HG03025 (cell line): ENCODE data around the gene KRTAP10-9.
"Not testable (repeated sequence)": the region's sequence is repeated elsewhere in the genome, so short reads cannot be mapped to it uniquely, and the experiment has no call there.

Experiments
- ATAC-seq: cut with Tn5 transposase; IDR thresholded peaks from one replicate; pipeline ENCODE4 v1.9.1; 2021; ENCODE audit warnings: mild to moderate bottlenecking, moderate library complexity; ENCODE audit not compliant: unreplicated experiment, low FRiP score

KRTAP10-9 gene, protein sequence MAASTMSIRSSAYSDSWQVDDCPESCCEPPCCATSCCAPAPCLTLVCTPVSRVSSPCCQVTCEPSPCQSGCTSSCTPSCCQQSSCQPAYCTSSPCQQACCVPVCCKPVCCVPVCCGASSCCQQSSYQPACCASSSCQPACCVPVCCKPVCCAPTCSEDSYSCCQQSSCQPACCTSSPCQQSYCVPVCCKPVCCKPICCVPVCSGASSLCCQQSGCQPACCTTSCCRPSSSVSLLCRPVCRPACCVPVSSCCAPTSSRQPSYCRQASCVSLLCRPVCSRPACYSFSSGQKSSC

GRCh38 chr21:44626673-44627143, at the start of gene KRTAP10-9:
KRTAP10-9 (plus strand) TSS chr21:44627093; CDS start chr21:44627172, 79 bp downstream.
- ATAC-seq = no peak

- no peak for ATAC-seq
Observed at GRCh38 chr21:44578371-44579055, 48.4 kb upstream of the KRTAP10-9 start.

DNA sequence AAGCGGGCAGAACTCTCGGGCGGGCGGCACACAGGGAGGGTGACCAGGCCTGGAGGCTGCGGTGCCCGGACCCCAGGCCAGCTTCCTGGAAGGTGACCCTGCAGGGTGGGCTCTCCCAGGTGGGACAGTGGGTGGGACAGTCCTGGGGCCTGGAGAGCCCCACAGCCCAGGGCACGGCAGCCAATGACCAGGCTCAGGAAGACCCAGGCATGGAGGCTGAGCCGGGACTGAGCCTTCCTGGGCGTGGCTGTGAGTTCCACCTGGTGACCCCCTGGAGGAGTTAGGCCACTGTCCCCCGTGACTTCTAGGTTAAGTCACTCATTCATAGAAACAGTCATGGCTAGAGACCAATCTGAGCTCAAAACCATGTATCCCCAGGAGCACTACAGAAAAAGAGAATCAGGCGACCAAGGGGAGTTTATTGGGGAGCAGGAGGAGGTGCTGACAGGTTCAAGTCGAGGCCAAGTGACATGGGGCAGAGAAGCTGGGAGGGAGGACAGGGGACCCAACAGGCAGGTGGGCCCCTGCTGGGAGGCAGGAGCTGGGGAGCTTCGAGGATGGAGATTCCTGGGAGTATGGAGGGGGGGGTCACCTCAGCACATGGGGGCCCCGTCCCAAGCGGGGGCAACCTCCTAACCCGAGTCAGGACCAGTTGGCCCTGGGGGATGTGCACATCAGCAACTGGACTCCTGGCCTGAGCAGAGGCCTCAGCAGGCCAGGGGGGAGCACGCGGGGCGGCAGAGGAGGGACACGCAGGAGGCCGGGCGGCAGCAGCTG, 47.6 kb upstream of the KRTAP10-9 start:
- ATAC-seq = no peak

DNA sequence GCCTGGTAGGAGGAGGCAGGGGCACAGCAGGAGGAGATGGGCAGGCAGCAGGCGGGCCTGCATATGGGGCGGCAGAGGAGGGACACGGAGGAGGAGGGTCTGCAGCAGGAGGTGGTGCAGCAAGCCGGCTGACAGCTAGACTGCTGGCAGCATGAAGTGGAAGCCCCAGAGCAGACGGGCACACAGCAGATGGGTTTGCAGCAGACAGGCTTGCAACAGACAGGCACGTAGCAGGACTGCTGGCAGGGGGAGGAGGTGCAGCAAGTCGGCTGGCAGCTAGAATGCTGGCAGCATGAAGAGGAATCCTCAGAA, 47.1 kb upstream of the KRTAP10-9 start:
- no peak for ATAC-seq

DNA sequence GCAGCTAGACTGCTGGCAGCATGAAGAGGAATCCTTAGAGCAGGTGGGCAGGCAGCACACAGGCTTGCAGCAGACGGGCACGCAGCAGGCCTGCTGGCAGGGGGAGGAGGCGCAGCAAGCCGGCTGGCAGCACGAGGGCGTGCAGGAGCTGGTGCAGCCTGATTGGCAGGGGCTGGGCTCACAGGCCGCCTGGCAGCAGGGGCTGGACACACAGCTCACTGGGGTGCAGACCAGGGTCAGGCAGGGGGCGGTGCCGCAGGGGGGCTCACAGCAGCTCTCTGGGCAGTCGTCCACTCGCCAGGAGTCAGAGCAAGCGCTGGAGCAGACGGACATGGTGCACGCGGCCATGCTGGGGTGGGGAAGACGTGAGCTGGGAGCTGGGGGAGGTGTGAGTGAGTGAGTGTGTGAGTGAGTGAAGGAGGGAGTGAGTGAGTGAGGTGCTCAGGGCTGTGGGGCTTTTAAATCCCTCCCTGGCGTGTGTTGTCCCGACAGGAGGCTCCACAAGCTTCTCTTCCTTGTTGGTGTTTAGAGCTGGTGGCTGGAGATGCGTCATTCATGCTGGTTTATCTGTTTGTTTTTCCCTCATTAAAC, 46.6 kb upstream of the KRTAP10-9 start, which contains the start of gene KRTAP10-5:
Gene KRTAP10-5, minus strand, starts transcription at position 374 of the 591 bp plus-strand sequence. Its CDS starts 26 bp downstream, at position 348.
- ATAC-seq = not testable (repeated sequence)

- ATAC-seq = no peak
Observed at GRCh38 chr21:44581158-44581557, 45.7 kb upstream of the KRTAP10-9 start.

DNA sequence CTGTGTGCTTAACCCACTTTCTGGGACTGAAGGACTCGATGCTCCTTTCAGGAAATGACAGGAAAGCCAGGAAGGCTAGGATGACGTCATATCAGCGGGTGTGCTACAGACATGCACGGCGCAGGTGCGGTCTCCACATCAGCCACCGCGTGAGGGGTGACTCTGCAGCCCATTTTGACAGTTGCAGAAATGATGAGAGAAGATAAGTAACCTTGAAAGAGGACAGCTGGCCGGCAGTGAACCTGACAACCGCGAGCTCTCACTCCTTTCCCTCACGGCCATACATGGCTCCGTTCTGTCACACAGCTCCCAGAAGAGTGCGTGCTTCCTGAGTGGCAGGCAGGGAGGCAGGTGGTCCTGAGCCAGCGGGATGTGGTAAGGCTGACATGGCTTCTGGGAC, 44.8 kb upstream of the KRTAP10-9 start:
- no peak for ATAC-seq

DNA sequence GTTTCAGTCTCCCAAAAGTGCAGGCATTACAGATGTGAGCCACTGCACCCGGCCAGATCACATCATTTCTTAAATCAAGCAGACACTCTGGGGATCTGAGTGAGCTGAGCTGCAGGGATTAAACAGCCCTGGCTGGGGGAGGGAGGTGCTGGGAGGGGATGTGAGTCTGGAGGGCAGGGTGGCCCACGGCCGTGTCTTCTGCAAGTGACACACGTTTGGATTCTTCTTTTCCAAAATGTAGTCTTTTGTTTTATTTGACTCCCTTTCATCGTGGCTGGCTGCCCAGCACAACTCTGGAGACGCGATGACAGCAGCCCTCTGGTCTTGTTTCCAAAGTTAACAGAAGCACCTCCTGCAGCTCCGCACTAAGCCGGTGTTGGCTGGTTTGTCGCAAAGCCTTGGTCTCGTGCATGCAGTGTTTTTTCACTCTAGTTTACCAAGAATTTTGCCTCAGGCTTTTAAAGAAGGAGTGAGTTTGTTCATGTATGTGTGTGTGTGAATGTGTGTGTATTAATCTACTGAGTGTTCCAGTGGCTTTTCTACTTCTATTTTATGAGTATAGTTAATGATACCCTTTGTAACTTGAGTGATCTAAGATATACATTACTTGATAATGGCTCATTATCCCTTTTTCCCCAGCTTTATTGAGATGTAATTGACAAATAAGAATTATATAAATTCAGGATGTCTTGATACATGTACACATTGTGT, 43.6 kb upstream of the KRTAP10-9 start:
- ATAC-seq = no peak

GRCh38 chr21:44583800-44584147, 43.1 kb upstream of the KRTAP10-9 start:
- no peak for ATAC-seq

- ATAC-seq = no peak
Observed at GRCh38 chr21:44585892-44586291, 41.0 kb upstream of the KRTAP10-9 start.

DNA sequence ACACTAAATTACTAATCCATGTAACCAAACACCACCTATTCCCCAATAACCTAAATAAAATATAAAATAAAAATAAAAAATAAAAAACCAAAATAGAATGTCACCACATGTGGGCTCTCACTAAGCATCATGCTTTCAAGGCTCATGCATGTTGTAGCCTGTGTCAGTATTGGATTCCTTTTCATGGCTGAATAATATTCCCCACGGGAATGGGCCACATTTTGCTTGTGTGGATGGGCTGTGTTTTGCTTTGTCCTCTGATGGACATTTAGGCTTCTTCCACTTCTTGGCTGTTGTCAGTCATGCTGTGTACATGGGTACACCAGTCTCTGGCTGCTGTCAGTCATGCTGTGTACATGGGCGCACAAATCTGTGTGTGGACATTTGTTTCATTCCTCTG, 37.8 kb upstream of the KRTAP10-9 start:
- no peak for ATAC-seq

- ATAC-seq = no peak
Observed at GRCh38 chr21:44589586-44590305, 37.1 kb upstream of the KRTAP10-9 start.

DNA sequence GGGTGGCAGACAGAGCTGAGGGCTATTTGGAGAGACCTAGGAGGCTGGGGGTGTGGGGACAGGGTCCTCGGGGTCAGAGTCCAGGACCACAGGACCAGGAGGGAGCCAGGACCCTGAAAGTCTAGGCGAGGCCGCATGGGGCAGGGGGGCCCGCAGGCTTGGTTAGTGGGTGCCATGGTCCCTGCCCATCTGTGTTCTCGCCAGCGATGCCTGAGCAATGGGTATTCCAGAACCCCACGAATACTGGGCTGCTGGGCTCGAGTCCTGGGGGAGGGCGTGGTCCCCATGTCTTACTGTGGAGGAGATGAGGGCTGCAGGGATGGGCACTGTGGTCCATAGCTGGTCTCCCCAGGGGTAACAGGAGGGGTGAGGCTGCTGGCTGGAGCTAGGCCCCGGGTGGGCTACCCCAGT, 36.6 kb upstream of the KRTAP10-9 start:
- no peak for ATAC-seq

DNA sequence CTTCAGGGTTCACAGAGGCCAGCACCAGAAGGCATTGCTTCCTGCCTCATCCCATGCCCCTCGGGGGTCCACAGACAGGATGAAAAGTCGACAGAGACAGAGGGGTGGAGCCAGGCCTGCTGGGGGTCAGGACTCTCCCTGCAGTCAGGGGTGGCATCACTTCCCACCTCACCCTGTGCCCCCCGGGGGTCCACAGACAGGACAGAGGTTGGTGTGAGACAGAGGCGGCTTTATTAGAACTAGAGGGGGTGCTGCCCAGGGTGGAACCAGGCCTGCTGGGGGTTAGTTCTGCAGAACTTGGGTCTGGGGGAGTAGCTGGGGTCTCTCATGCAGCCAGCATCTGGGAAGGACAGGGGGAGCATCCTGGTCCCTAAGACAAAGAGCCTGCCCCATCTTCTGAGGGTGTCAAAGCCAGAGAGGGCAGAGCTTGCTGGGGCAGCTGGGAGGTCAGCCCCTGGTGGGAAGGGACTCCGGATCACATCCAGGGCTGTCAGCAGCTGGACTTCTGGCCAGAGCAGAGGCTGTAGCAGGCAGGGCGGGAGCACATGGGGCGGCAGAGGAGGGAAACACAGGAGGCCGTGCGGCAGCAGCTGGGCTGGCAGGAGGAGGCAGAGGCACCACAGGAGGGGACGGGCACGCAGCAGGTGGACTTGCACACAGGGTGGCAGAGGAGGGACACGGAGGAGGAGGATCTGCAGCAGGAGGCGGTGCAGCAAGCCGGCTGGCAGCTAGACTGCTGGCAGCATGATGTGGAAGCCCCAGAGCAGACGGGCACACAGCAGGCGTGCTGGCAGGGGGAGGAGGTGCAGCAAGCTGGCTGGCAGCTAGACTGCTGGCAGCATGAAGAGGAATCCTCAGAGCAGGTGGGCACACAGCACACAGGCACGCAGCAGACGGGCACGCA, 35.7 kb upstream of the KRTAP10-9 start:
- not testable (repeated sequence) for ATAC-seq

DNA sequence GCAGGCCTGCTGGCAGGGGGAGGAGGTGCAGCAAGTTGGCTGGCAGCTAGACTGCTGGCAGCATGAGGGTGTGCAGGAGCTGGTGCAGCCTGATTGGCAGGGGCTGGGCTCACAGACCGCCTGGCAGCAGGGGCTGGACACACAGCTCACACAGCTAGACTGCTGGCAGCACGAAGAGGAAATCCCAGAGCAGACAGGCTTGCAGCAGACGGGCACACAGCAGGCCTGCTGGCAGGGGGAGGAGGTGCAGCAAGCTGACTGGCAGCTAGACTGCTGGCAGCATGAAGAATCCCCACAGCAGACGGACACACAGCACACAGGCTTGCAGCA, 35.1 kb upstream of the KRTAP10-9 start:
- not testable (repeated sequence) for ATAC-seq

DNA sequence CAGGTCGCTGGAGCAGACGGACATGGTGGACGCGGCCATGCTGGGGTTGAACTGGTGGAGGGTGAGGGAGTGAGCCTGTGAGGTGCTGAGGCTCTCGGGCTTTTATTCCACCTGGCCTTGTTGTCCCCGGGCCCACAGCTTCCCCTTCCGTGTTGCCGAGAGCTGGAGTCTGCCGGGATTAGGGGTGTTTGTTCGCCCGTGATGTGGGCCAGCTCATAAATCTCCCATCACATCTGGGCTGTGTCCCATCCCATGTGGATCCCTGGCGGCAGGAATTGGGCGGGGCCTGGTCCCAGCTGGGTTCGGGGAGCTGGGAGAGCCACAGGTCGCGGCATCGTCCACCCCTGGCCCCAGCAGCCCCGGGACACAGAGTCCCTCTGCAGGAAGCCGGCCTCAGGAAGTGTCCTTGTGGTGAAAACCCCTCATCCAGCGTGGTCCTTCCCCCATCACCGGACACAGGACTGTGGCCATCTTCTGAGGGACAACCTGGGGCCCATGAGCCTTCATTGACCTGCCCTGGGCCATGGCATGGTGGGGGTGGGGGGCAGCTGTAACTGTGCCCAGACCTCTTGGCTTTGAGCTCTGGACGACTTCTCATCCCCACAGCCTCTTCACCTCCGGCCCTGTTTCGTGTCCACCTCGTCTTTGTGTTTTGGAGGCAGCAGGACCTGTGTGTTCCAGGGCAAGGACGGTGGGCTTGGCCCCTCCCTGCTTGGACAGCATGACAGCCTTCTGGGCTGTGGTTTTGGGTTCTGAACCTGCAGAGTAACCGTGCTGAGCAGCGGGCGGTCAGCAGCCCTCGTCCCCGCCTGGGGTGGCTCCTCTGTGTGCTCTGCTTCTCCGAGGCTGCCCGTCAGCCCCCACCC, 34.2 kb upstream of the KRTAP10-9 start, which contains the start of gene KRTAP10-6:
Gene KRTAP10-6, minus strand, starts transcription at position 60 of the 866 bp plus-strand sequence. Its CDS starts 21 bp downstream, at position 39.
- ATAC-seq = no peak

DNA sequence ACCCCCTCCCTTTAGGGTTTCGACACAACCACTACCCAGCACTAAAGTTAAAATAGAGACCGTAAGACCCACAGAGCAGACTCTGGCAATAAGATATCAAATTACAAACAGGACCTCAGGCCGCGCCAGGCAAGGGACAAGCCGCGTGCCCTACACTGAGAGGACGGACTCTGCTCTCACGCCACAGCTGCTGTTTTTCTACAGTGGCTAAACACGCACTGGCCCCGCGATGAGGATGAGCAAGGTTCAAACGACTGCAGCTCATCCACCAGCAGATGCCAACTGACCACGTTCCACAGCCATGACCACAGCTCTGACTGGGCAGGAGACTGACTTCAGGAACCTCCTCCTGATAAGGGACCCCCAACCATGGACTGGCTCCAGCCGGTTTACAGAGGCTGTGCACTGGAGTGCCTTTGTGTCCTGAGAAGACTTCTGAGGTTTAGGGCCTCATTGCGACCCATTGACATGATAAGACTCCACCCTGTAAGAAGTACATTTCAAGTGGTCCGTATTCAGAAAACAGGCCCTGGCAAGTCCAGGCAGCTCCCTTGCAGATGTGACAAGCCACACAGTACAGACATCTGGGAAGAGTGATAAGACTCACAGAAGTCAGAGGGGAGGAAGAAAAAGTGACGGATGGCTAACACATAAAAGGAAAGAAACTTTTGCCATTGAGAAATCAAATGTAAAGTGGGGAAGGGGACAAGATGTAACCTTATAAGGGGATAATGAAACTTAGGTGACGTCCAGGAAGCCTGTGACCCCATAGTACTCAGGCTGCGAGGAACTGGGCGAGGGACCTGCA, 33.1 kb upstream of the KRTAP10-9 start:
- no peak for ATAC-seq
